GM19193 (cell line): ENCODE results near the gene MCRIP1.
A peak's percentile ranks its signal among the peaks of the same experiment; 100 is the strongest.

Experiments
- POLR2A ChIP-seq: IDR thresholded peaks from 4 replicates; pipeline ENCODE4 v1.6.1; 2011; ENCODE audit not compliant: insufficient read depth, insufficient read length; ENCODE audit errors: extremely low read depth

The MCRIP1 gene

GRCh38 chr17:81866440-81867169, 33.5 kb upstream of the MCRIP1 start:
- peak; percentile 43 for TF ChIP-seq POLR2A

- TF ChIP-seq POLR2A: peak; percentile 44
Measured at GRCh38 chr17:81865733-81866439, 32.8 kb upstream of the MCRIP1 start.

DNA sequence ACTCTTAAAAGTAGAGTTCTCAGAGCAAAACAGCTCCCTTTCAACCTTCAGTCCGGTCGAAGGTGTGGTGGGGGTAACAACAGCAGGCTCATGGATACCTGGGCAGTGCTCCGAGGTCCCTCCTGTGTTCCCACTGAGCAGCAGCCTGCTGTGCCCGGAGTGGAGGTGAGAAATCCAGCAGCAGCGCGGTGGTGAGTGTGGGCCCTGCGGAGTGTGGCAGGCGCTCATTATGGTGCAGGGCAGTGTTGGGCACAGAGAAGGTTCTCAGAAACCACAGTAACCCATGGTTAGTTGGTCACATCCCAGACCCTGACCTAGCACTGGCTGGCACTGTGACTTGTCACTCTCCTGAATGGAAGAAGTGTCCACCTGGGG, 32.3 kb upstream of the MCRIP1 start:
- TF ChIP-seq POLR2A: no peak

DNA sequence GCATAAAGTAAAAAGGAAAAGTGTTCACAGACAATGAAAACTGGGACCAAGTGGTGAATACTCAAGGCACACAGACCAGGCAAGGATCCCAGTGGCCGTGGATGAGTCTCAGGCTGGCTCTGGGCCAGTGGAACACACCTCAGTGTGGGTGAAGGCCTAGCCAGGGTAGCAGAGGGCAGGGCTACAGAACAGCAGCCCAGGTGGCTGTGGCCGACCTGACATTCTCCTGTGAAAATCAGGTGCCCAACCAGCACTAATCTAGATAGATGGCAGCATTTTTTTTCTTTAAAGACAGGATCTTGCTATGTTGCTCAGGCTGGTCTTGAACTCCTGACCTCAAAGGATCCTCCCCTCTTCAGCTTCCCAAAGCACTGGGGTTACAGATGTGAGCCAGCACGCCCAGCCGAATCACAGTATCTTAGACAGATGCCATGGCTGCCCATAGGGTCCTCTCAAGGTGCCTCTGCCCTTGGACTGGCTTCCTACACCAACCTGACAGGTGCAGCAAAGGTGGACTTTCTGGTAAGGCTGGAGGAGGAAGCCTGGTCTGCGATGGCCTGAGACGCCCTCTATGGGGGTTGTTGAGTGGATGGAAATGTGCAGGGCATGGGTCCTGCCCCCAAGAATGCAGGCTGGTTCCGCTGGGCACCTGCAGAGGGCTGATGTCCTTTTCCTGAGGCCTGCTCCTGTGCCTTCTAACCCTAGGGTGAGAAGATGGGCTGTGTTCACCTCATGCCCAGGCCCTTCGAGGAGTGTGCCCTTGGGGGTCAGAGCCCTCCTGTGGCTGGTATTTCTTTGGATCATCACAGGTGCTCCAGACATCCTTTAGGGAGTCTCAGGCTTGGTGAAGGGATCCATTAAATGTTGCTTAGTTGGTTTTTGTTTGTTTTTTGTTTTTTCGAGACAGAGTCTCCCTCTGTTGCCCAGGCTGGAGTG, 31.0 kb upstream of the MCRIP1 start:
- peak; percentile 9 for TF ChIP-seq POLR2A

- no peak for TF ChIP-seq POLR2A
Measured at GRCh38 chr17:81863123-81863675, 30.1 kb upstream of the MCRIP1 start.

DNA sequence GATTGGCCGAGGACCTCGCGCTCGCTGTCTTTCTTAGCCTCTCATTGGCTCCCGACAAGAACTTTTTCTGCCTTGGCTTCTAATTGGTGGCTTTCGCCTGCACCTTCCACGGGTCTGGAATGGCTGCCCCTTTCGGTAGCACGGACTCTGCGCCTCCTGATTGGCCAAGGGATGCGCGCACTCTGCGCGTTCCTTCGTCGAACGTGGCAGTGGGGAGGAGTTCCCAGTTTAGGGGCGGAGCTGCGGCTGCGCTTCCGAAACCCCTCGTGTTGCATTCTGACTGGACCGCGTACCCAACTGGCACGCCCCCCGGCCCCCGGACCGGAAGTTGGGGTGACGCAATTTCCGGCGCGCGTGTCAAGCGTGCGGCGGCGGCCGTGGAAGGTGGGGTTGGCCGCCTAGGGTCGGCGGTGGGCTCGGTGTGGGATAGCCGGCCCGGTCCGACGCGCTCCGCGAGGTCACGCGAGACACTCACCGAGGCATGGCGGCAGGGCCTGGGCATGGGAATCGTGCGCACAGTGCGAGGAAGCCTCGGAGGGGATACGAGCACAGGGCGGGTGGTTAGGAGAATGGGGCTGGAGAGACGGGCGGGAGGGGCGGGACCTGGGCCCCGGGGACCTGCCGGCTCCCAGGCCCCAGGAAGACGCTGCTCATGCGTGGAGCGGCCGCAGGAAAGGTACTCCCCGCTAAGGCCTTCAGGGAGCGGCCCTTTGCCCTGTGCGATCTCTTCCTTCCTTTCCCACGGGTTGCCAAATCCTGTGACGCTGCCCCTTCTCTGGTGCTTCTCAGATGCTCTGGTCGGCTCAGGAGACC, 27.9 kb upstream of the MCRIP1 start:
- TF ChIP-seq POLR2A: peak; percentile 85

DNA sequence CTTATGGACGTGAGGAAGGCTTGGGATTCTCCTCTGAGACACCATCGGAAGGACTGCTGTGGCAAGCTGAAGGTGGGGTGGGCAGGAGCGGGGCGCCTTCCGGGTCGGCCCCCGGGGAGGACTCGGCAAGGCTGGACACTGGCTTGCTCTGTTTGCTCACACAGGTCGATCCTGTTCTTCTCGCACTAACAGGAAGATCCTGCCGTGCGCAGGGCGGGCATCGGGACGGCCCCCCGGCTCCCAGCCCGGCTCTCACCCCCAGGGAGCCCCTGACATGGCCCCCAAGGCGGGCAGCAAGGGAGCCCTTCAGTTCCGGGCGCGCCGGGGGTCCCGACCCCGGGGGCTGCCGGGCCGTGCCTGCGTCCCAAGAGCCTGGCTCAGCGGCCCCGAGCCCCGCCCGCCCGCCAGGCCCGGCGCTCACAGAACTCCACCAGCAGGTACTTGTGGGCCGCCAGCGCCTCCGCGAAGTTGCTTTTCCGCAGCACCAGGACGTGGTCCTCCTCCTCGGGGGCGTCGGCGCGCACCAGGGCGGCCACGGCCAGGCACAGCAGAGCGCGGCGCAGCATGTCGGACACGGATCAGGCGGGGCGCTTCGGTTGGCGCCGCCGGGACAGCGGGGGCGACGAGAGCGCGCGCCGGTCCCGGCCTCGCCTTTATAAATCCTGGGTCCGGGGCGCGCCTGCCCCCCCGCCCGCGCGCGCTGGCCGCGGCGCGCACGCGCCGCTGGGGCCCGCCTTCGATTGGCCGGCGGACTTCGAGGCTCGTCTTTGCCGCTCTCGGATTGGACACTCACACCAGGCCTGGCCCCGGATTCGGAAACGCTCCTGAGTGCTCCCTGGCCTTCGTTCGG, 27.0 kb upstream of the MCRIP1 start, which contains the start of gene P4HB:
TSS of gene P4HB (minus strand) at position 630 of the 850 bp plus-strand sequence. CDS start at position 566, 64 bp downstream.
- peak; percentile 96 for TF ChIP-seq POLR2A

DNA sequence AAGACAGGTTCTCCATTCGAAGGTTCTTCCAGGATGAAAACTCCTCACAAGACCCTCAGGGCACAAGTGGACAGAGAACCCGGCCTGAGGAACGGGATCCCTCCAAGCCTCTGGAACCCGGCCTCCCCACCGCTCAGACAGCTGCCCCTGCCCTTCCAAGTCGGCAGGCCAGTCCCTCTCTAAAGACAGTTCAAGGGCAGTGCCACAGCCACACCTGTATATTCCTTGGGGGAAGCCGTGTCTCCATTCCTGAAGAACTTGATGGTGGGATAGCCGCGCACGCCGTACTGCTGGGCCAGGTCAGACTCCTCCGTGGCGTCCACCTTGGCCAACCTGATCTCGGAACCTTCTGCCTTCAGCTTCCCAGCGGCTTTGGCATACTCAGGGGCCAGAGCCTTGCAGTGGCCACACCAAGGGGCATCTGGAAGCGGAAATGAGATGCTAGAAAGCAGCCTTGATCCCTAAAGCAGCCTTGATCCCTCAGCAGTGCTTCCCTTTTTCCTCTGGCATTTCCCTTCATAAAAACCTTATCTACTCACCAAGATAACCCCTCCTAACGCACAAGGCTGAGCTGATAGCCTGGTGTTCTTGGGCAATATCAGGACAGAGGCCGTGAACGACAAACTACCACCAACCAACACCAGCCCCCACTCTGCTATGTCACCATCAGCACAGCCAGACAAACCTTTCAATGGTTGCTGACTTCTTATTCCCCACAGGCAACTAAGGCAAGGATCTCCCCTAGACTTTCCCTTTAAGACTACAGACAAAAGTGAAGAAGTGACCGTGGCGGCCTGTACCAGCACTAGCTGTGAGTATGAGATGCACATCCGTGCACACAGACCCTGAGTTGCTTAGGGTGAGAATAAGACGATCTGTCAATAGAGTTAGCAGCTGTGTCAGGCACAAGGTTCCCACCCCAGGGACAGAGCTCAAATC, 26.1 kb upstream of the MCRIP1 start:
- no peak for TF ChIP-seq POLR2A

- no peak for TF ChIP-seq POLR2A
Measured at GRCh38 chr17:81858170-81858966, 25.3 kb upstream of the MCRIP1 start.

GRCh38 chr17:81854974-81855774, 22.1 kb upstream of the MCRIP1 start:
- peak; percentile 26 for TF ChIP-seq POLR2A
